Neural progenitor cell (in vitro differentiated cells): ENCODE measurements around the gene TNF. TPM values are rescaled to one million over a fixed set of nuclear protein-coding genes. Genes with fewer than 3 reads are reported as not detected.
"Not testable (repeated sequence)": the region's sequence is repeated elsewhere in the genome, so short reads cannot be mapped to it uniquely, and the experiment has no call there.

Experiments
- DNase-seq: peaks from one replicate; pipeline ENCODE4 v3.0.0-alpha.2; 2016; ENCODE audit warnings: low spot score
- H2AFZ ChIP-seq: fragments of 200-600 bp; sonication (generic); replicated peaks from 2 replicates; pipeline ENCODE4 v1.6.1; 2016; ENCODE audit warnings: antibody characterized with exemption
- H3F3A ChIP-seq: fragments of 200-600 bp; sonication (generic); 2 replicates; pipeline ENCODE4 v1.6.1; 2016; ENCODE audit warnings: antibody characterized with exemption, low read depth
- H3K27ac ChIP-seq: fragments of 200-600 bp; sonication (generic); 2 replicates; pipeline ENCODE4 v1.5.1; 2016; ENCODE audit warnings: mild to moderate bottlenecking
- H3K27me3 ChIP-seq: fragments of 200-600 bp; sonication (generic); 2 replicates; pipeline ENCODE4 v1.6.1; 2016; ENCODE audit warnings: mild to moderate bottlenecking, moderate library complexity
- H3K36me3 ChIP-seq: fragments of 200-600 bp; sonication (generic); 2 replicates; pipeline ENCODE4 v1.5.1; 2016
- H3K4me1 ChIP-seq: fragments of 200-600 bp; sonication (generic); 2 replicates; pipeline ENCODE4 v1.6.1; 2016; ENCODE audit warnings: mixed run types
- H3K4me2 ChIP-seq: fragments of 200-600 bp; sonication (generic); 2 replicates; pipeline ENCODE4 v1.6.1; 2016
- H3K4me3 ChIP-seq: fragments of 200-600 bp; sonication (generic); 2 replicates; pipeline ENCODE4 v1.5.1; 2016
- H3K79me2 ChIP-seq: fragments of 200-600 bp; sonication (generic); 2 replicates; pipeline ENCODE4 v1.6.1; 2016; ENCODE audit warnings: low read depth
- H3K9ac ChIP-seq: fragments of 200-600 bp; sonication (generic); 2 replicates; pipeline ENCODE4 v1.6.1; 2016
- H3K9me3 ChIP-seq: fragments of 200-600 bp; sonication (generic); 2 replicates; pipeline ENCODE4 v1.5.1; 2016; ENCODE audit warnings: low read depth
- H4K20me1 ChIP-seq: fragments of 200-600 bp; sonication (generic); 2 replicates; pipeline ENCODE4 v1.6.1; 2016; ENCODE audit warnings: low read depth
- H3K27ac Mint-ChIP-seq: 3 replicates; pipeline ENCODE4 v1.8.0; 2021; ENCODE audit warnings: mixed read lengths
- H3K27me3 Mint-ChIP-seq: 2 replicates; pipeline ENCODE4 v1.8.0; 2022; ENCODE audit warnings: low read depth, mild to moderate bottlenecking, inconsistent platforms, moderate library complexity, mixed read lengths; ENCODE audit not compliant: insufficient read depth
- H3K36me3 Mint-ChIP-seq: 3 replicates; pipeline ENCODE4 v1.8.0; 2021; ENCODE audit warnings: mixed read lengths
- H3K4me1 Mint-ChIP-seq: 3 replicates; pipeline ENCODE4 v1.8.0; 2021; ENCODE audit warnings: mixed read lengths
- H3K4me3 Mint-ChIP-seq: 3 replicates; pipeline ENCODE4 v1.8.0; 2021; ENCODE audit warnings: mild to moderate bottlenecking, moderate library complexity, mixed read lengths
- H3K9me3 Mint-ChIP-seq: 3 replicates; pipeline ENCODE4 v1.8.0; 2020; ENCODE audit warnings: mixed read lengths
- EZH2 ChIP-seq: fragments of 200-600 bp; sonication (generic); IDR thresholded peaks from 2 replicates; pipeline ENCODE4 v1.6.1; 2017; ENCODE audit warnings: antibody characterized with exemption, mild to moderate bottlenecking, moderate library complexity
- EZH2phosphoT487 ChIP-seq: fragments of 200-600 bp; sonication (generic); IDR thresholded peaks from 2 replicates; pipeline ENCODE4 v1.6.1; 2017; ENCODE audit warnings: antibody characterized with exemption
- total RNA-seq: library from RNA; depleted of rRNA; stranded (reverse); fragments of >200 nt; gene quantifications from 2 replicates; pipeline ENCODE4 v1.2.3, GENCODE V29; 2015; ENCODE audit warnings: low replicate concordance
- TF ChIP-seq, protein P1 (sequence below): fragments of 200-600 bp; sonication (generic); IDR thresholded peaks from 2 replicates; pipeline ENCODE4 v1.5.1; 2017; ENCODE audit warnings: antibody characterized with exemption, mild to moderate bottlenecking

The TNF gene
- total RNA-seq, 1 donor from 2014 or later: not detected

DNA sequence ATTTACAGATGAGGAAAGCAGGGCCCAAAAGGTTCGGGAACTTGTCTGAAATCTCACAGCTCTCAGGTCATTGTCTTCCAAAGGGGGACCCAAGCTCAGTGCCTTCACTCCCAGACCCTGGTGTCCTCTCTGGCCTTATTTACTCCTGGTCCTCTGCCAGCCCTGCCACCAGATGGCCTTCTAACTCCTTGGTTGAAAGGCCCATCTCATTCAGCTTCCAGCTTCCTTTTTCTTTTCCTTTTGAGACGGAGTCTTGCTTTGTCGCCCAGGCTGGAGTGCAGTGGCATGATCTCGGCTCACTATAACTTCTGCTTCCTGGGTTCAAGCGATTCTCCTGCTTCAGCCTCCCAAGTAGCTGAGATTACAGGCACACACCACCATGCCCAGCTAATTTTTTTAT is 24.0 kb upstream of the TNF start:
- H3K9me3 ChIP-seq, H3K27ac ChIP-seq, H3K4me2 ChIP-seq, H3K9me3 Mint-ChIP-seq, H3K27ac Mint-ChIP-seq, H3K4me1 ChIP-seq, H3K9ac ChIP-seq, H3K4me3 ChIP-seq, H2AFZ ChIP-seq, H3K27me3 Mint-ChIP-seq, H3K27me3 ChIP-seq, H4K20me1 ChIP-seq, H3K36me3 ChIP-seq: not testable (repeated sequence)
- DNase-seq: peak; percentile 70
- Mint-ChIP-seq H3K36me3 (peaks cover 13% of the 10 kb centered on the region), H3K4me3 (peak overlapping the region; percentile 38), H3K4me1 (peaks cover 22% of the 10 kb centered on the region)
- peaks cover 28% of the 10 kb centered on the region for H3K79me2 ChIP-seq
- TF ChIP-seq, protein P1, sequence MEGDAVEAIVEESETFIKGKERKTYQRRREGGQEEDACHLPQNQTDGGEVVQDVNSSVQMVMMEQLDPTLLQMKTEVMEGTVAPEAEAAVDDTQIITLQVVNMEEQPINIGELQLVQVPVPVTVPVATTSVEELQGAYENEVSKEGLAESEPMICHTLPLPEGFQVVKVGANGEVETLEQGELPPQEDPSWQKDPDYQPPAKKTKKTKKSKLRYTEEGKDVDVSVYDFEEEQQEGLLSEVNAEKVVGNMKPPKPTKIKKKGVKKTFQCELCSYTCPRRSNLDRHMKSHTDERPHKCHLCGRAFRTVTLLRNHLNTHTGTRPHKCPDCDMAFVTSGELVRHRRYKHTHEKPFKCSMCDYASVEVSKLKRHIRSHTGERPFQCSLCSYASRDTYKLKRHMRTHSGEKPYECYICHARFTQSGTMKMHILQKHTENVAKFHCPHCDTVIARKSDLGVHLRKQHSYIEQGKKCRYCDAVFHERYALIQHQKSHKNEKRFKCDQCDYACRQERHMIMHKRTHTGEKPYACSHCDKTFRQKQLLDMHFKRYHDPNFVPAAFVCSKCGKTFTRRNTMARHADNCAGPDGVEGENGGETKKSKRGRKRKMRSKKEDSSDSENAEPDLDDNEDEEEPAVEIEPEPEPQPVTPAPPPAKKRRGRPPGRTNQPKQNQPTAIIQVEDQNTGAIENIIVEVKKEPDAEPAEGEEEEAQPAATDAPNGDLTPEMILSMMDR: peak; percentile 60
- H3F3A ChIP-seq: peaks cover 28% of the 10 kb centered on the region

DNA sequence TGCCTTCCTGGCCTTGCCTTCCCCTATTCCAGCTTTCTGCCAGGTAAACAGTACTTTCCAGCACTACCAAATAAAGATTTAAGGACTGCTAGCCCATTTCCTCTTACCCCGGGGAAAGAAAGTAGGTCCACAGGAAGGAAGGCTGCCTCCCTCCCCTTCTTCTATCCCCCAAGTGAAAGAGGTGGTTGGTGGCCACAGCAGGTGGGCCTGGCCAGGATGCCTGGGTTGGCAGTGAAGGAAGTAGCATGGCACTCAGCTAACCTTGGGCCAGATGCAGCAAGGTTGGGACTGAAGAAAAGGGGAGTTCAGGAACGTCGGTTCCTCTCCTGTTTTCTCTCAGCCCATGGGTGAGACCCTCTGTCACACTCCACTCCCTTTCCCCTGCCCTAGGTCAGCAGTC is 19.1 kb upstream of the TNF start:
- no peak overlapping the region for H2AFZ ChIP-seq
- TF ChIP-seq, protein P1: no peak
- TF ChIP-seq EZH2phosphoT487 (no peak), EZH2 (no peak)
- no peaks in the 10 kb centered on the region for H3K4me1 ChIP-seq
- peaks cover 11% of the 10 kb centered on the region for H3K79me2 ChIP-seq
- H4K20me1 ChIP-seq: no peaks in the 10 kb centered on the region
- no peaks in the 10 kb centered on the region for H3F3A ChIP-seq
- H3K9ac ChIP-seq: no peak overlapping the region
- no peak overlapping the region for H3K4me3 ChIP-seq
- no peaks in the 10 kb centered on the region for H3K36me3 ChIP-seq
- Mint-ChIP-seq H3K27me3 (peaks cover 6% of the 10 kb centered on the region), H3K4me3 (no peak overlapping the region), H3K27ac (no peak overlapping the region), H3K4me1 (no peaks in the 10 kb centered on the region), H3K9me3 (no peaks in the 10 kb centered on the region), H3K36me3 (peaks cover 15% of the 10 kb centered on the region)
- no peak overlapping the region for H3K4me2 ChIP-seq
- H3K27ac ChIP-seq: no peak overlapping the region
- no peak for DNase-seq
- H3K9me3 ChIP-seq: no peaks in the 10 kb centered on the region
- no peaks in the 10 kb centered on the region for H3K27me3 ChIP-seq

DNA sequence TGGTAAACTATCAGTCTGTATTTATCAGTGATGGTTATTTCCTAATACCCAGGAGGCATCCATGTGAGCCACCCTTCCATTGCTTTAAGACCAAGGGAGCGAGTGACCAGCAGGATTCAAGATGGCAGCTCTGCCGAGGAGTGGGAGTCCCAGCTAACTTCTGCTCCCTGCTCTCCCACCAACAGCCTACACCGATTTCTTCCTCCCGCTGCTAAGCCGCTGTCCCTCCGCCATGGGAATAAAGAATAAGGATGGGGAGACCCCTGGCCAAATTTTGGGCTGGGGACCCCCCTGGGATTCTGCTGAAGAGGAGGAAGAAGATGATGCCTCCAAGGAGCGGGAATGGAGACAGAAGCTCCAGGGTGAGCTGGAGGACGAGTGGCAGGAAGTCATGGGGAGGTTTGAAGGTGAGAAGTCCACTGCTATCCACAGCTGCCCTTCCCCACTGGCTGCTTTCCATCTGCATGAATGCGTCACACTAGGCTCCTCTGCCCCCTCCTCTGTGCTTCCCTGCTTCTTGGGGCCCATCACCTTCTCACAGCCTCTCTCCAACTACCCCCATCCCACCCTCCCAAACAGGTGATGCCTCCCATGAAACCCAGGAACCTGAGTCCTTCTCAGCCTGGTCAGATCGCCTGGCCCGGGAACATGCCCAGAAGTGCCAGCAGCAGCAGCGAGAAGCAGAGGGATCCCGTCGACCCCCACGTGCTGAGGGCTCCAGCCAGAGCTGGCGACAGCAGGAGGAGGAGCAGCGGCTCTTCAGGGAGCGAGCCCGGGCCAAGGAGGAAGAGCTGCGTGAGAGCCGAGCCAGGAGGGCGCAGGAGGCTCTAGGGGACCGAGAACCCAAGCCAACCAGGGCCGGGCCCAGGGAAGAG is 17.7 kb upstream of the TNF start:
- DNase-seq: no peak
- no peak overlapping the region for H2AFZ ChIP-seq
- H3K9ac ChIP-seq: no peak overlapping the region
- H3K27me3 ChIP-seq: no peaks in the 10 kb centered on the region
- H3K4me1 ChIP-seq: no peaks in the 10 kb centered on the region
- TF ChIP-seq EZH2phosphoT487: no peak
- no peak for TF ChIP-seq EZH2
- TF ChIP-seq, protein P1: no peak
- H3K9me3 ChIP-seq: no peaks in the 10 kb centered on the region
- no peaks in the 10 kb centered on the region for H3K9me3 Mint-ChIP-seq
- H3K27ac Mint-ChIP-seq: no peak overlapping the region
- H3K4me3 Mint-ChIP-seq: no peak overlapping the region
- peaks cover 13% of the 10 kb centered on the region for H3K36me3 Mint-ChIP-seq
- peaks cover 3% of the 10 kb centered on the region for H3K79me2 ChIP-seq
- H3K27me3 Mint-ChIP-seq: no peaks in the 10 kb centered on the region
- H3K4me1 Mint-ChIP-seq: no peaks in the 10 kb centered on the region
- H4K20me1 ChIP-seq: no peaks in the 10 kb centered on the region
- no peak overlapping the region for H3K27ac ChIP-seq
- H3F3A ChIP-seq: no peaks in the 10 kb centered on the region
- no peaks in the 10 kb centered on the region for H3K36me3 ChIP-seq
- no peak overlapping the region for H3K4me3 ChIP-seq
- no peak overlapping the region for H3K4me2 ChIP-seq
